NCI-H524 treated with DMSO at 0.1 percent for 48 hours (cell line): Measurements from ENCODE around the gene LRRC40.
"Not testable (repeated sequence)": the region's sequence is repeated elsewhere in the genome, so short reads cannot be mapped to it uniquely, and the experiment has no call there.

ENCODE experiments used
- DNase-seq: peaks from one replicate; lab custom pipeline; 2025; lab: John Stamatoyannopoulos, UW

LRRC40 gene

DNA sequence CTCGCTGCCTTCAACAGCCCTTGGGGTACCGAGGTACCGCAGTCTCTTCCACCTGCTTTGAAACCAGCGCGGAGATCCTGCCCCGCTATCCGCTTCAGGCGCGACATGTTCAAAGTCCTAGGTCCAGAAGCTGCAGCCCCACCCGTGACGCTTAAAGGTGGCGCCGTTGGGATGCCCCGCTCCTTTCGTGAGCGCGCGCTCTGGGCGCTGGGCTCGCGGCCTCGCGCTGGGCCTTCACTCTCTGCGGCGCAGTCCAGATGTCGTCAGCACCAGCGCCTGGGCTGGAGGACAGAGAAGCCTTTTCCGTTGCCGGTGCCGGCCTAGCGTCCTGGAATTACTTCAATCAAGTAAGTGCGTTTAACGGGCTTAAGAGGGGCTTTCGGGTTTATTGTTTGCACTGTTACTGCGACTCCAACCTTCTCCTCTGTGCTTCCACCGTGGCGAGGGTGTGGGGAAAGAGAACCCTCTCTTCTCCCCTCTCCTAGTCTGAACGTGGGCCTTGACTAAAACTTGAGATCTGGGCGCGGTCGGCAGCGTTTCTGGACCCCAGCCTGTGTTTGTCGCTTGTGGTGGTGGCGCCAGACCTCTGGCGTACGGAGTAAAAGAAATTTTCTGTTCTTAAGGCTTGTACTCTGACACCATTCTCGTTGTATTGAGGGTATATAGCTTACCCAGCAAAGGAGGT is at the start of gene LRRC40:
Gene LRRC40, minus strand, starts transcription at position 146 of the 685 bp plus-strand sequence. Its CDS starts 39 bp downstream, at position 107.
- peak; percentile 38 for DNase-seq

- no peak for DNase-seq
Measured at GRCh38 chr1:70248729-70249128, 43.4 kb upstream of the LRRC40 start.

DNA sequence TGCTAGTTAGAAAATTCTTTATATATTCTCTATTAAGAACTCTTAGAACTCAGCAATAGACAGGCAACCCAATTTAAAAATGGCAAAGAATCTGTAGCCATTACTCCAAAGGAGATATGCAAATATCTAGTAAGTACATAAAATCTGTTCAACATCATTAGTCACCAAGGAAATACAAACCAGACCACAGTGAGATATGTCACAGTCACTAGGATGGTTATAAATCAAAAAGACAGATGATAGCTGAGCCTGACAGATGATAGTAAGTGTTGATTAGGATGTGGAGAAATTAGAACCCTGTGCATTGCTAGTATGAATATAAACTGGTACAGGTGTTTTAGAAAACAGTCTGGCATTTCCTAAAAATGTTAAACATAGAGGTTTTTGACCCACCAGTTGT is 42.4 kb upstream of the LRRC40 start:
- DNase-seq: no peak

DNA sequence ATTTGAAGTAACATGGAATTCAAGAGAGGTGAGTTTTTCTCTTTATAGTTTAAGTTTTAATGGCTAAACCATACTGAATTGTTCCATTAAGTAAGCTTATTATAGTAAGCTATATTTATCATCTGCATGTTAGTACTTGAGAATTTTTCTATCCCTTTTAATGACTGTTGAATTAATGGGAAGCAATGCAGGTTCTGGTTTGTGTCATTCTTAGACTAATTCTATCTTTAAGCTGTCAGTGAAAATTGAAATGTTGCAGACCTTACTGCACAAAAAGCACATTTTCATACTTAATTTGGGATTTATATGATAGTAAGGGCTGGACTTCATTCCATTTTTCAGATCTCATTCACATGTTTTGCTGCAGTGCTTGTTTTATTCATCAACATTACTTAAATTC is 41.7 kb upstream of the LRRC40 start:
- no peak for DNase-seq

- DNase-seq: no peak
Measured at GRCh38 chr1:70239940-70240339, 34.6 kb upstream of the LRRC40 start.

DNA sequence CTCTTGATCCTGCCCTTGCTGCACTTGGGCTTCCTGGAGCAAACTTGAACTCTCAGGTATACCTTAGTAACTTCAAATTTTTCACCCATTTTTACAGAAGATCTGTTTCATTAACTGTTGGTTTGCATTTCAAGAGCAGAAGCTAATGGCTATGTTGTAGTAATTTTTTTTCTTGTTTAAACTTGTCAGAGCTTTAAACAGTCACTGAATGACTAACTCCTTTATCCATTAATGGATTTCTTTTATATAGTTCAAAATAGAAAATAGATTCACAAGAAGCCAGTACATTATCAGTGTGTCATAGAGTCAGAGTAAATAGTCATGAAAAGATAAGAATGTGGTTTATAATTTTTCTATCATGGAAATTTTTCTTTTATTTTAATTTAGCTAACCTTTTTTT is 29.4 kb upstream of the LRRC40 start:
- no peak for DNase-seq

GRCh38 chr1:70231475-70231874 is 26.1 kb upstream of the LRRC40 start:
- no peak for DNase-seq

GRCh38 chr1:70228670-70229069 is 23.3 kb upstream of the LRRC40 start:
- no peak for DNase-seq

- DNase-seq: no peak
Measured at GRCh38 chr1:70227439-70227838, 22.1 kb upstream of the LRRC40 start.

GRCh38 chr1:70224954-70225353 is 19.6 kb upstream of the LRRC40 start:
- DNase-seq: no peak

GRCh38 chr1:70222716-70223235 is 17.4 kb upstream of the LRRC40 start:
- DNase-seq: no peak

- DNase-seq: peak; percentile 66
Measured at GRCh38 chr1:70221238-70222121, 16.1 kb upstream of the LRRC40 start, which contains the start of gene SRSF11. Gene SRSF11 (plus strand): TSS chr1:70221380. CDS start chr1:70221637, 257 bp downstream.

- peak; percentile 60 for DNase-seq
Measured at GRCh38 chr1:70220517-70221237, 15.3 kb upstream of the LRRC40 start.

DNA sequence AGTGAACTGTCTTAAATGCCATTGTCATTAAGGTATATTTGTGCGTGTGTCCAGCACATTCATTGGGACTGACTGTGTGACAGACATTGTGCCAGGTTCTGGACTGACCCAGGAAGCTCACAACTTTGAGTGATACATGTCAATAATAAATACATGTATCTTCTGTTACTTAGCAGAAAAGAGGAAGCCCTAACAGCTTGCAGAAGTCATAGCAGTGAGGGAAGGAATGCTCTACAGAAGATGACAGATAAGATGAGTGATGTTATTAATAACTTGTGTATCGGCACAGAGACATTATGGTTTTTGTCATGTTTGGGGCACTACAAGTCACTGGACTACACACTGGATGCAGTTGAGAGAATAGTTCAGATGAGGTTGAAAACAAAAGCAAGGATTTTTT is 14.6 kb upstream of the LRRC40 start:
- no peak for DNase-seq

GRCh38 chr1:70211541-70211940 is 6.2 kb upstream of the LRRC40 start:
- DNase-seq: no peak

GRCh38 chr1:70210820-70211219 is 5.4 kb upstream of the LRRC40 start:
- DNase-seq: no peak

- DNase-seq: no peak
Measured at GRCh38 chr1:70208292-70208691, 2.9 kb upstream of the LRRC40 start.

DNA sequence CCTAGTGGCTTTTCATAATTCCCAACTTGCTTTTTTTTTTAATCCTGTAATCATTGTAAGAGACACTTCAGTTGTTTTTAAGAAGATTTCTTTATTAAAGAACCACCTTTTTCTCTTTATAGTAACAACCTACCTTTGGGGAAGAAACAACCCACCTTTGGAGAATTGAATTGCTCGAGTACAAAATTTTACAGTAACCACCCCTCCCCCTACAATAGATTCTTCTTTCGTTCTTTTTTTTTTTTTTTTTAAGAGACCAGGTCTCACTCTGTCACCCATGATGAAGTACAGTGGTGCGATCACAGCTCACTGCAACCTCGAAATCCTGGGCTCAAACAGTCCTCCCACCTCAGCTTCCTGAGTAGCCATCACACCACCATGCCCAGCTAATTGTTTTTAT is 2.1 kb upstream of the LRRC40 start:
- no peak for DNase-seq

DNA sequence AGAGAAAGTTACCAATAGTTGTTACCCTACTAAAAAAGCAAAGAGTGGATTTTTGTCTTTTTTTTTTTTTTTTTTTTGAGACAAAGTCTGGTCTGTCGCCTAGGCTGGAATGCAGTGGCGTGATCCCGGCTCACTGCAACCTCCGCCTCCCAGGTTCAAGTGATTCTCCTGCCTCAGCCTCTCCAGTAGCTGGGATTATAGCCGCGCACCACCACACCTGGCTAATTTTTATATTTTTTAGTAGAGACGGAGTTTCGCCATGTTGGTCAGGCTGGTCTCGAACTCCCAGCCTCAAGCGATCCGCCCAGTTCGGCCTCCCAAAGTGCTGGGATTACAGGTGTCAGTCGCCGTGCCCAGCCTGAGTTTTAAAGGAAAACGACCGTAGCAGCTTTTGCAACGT is 1.5 kb upstream of the LRRC40 start:
- DNase-seq: not testable (repeated sequence)

DNA sequence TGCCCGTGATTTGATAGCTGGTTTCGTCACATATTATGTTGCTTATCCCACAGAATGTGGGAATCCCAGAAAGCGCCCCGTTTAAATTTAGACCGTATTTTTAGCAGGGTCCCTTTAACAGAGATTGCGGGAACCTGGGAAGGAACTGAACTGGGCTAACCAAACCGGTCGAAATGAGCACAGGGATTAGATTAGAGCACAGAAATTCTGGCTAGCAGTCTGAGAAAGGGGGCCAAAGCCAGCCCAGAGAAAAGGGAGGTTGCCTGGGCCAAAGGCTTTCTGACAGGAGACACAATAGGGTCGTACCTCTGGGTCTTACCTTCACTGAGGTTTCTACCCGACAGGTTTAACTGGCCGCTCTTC is 327 bp downstream of the LRRC40 start:
- no peak for DNase-seq

DNA sequence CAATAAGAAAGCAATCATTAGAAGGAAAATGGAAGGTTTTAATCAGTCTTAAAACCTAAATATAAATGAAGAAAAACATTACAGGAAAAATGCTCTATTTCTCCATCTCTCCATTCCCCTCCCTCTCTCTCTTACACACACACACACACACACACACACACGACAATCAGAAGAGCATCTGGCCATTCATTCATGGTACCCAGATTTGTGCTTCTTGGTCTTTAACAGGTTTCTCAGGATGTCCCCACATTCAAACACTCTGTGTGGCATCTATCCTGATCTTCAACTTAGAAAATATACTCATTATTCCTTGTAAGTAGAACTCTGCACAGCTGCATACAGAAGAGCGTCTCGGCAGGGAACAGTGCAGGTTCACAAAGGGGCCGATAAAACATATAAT is 779 bp downstream of the LRRC40 start:
- no peak for DNase-seq

- no peak for DNase-seq
Measured at GRCh38 chr1:70204139-70204538, 1.2 kb downstream of the LRRC40 start.
